Measurements from ENCODE around the gene CCR9. TPM values are rescaled to one million over a fixed set of nuclear protein-coding genes. Genes with fewer than 3 reads are reported as not detected.

The CCR9 gene
- polyA plus RNA-seq, 3 donors, result not detected

- peak; percentile 28 to 44 (median 42) for DNase-seq
- Mint-ChIP-seq H3K27me3 (ENCODE audit: low read depth in 3 of 3) (peaks cover 5 to 13% (median 9%) of the 10 kb centered on the region in 3 donors), H3K4me3 (peak overlapping the region; percentile 86 to 94), H3K27ac (peak overlapping the region in 6 of 7 donors; percentile 74 to 89 (median 86)), H3K36me3 (peaks cover 4 to 5% of the 10 kb centered on the region in 2 donors), H3K9me3 (peaks cover 0 to 5% (median 5%) of the 10 kb centered on the region in 7 donors), H3K4me1 (peaks cover 25% of the 10 kb centered on the region)
- H3K36me3 ChIP-seq (replicated peaks in 1 of 2; ENCODE audit: control insufficient read depth in 1 of 2, insufficient read depth in 2 of 2, low read length in 2 of 2), result no peaks in the 10 kb centered on the region
- peak overlapping the region; percentile 89 for H3K4me2 ChIP-seq (replicated peaks; ENCODE audit: extremely low read depth, low read length, poor library complexity, severe bottlenecking)
- H3K9me3 ChIP-seq (replicated peaks in 1 of 2; ENCODE audit: control insufficient read depth in 1 of 2, insufficient read depth in 1 of 2, low read length in 2 of 2), result no peaks in the 10 kb centered on the region
- 0% methylated on average over 4 of the region's 15 CpGs for WGBS (ENCODE audit: insufficient coverage)
- H3K9ac ChIP-seq (ENCODE audit: insufficient read depth, low read length, poor library complexity, severe bottlenecking), result peak overlapping the region; percentile 62
- no peak for TF ChIP-seq CTCF (IDR thresholded peaks at IDR 0.05)
- peaks cover 18 to 19% of the 10 kb centered on the region in 2 donors for H3K4me1 ChIP-seq (ENCODE audit: control insufficient read depth in 1 of 2, insufficient read depth in 2 of 2, low read length in 2 of 2)
- H3K27me3 ChIP-seq (ENCODE audit: control insufficient read depth in 2 of 2, insufficient read depth in 2 of 2, low read length in 2 of 2), result peaks cover 0 to 9% of the 10 kb centered on the region in 2 donors
- H3K4me3 ChIP-seq (replicated peaks in 1 of 3; ENCODE audit: low read depth in 2 of 3, low read length in 3 of 3), result peak overlapping the region; percentile 66 to 81 (median 79)
- H2AFZ ChIP-seq (ENCODE audit: insufficient read depth, low read depth, low read length, poor library complexity, severe bottlenecking), result peak overlapping the region; percentile 92
- no peaks in the 10 kb centered on the region for H4K20me1 ChIP-seq (ENCODE audit: insufficient read depth, low read length)
- H3K79me2 ChIP-seq (ENCODE audit: insufficient read depth, low read length), result no peaks in the 10 kb centered on the region
- H3K27ac ChIP-seq (ENCODE audit: low read depth in 1 of 2, low read length in 2 of 2), result peak overlapping the region; percentile 15 to 64
- intact Hi-C loops (cut with micrococcal nuclease), result loop anchor here in 1 of 2 donors (1.0 kb wide), 1 partner anchor 8 kb away; no protein-coding TSS in a partner anchor
These were observed 45.0 kb upstream of the CCR9 start for GRCh38 chr3:45841420-45841756.

GRCh38 chr3:45841757-45842491 is 44.4 kb upstream of the CCR9 start, which contains the start of gene LZTFL1:
LZTFL1 (minus strand) TSS chr3:45842119; CDS start chr3:45841991, 128 bp downstream.
- Histone ChIP-seq H3K36me3 (replicated peaks in 1 of 2; ENCODE audit: control insufficient read depth in 1 of 2, insufficient read depth in 2 of 2, low read length in 2 of 2) (no peaks in the 10 kb centered on the region), H3K9me3 (replicated peaks in 1 of 2; ENCODE audit: control insufficient read depth in 1 of 2, insufficient read depth in 1 of 2, low read length in 2 of 2) (no peaks in the 10 kb centered on the region), H2AFZ (ENCODE audit: insufficient read depth, low read depth, low read length, poor library complexity, severe bottlenecking) (peak within 1 kb of the TSS; percentile 92), H4K20me1 (ENCODE audit: insufficient read depth, low read length) (no peaks in the 10 kb centered on the region), H3K9ac (ENCODE audit: insufficient read depth, low read length, poor library complexity, severe bottlenecking) (peak within 1 kb of the TSS; percentile 62), H3K4me1 (ENCODE audit: control insufficient read depth in 1 of 2, insufficient read depth in 2 of 2, low read length in 2 of 2) (peaks cover 18 to 19% of the 10 kb centered on the region in 2 donors), H3K27me3 (ENCODE audit: control insufficient read depth in 2 of 2, insufficient read depth in 2 of 2, low read length in 2 of 2) (peaks cover 2 to 9% of the 10 kb centered on the region in 2 donors), H3K4me3 (replicated peaks in 1 of 3; ENCODE audit: low read depth in 2 of 3, low read length in 3 of 3) (peak within 1 kb of the TSS; percentile 66 to 81 (median 79)), H3K27ac (ENCODE audit: low read depth in 1 of 2, low read length in 2 of 2) (peak within 1 kb of the TSS; percentile 15 to 64), H3K4me2 (replicated peaks; ENCODE audit: extremely low read depth, low read length, poor library complexity, severe bottlenecking) (peak within 1 kb of the TSS; percentile 89), H3K79me2 (ENCODE audit: insufficient read depth, low read length) (no peaks in the 10 kb centered on the region)
- peak; percentile 96 to 97 (median 97) for DNase-seq
- peak within 1 kb of the TSS in 6 of 7 donors; percentile 74 to 89 (median 86) for H3K27ac Mint-ChIP-seq
- peaks cover 0 to 4% of the 10 kb centered on the region in 2 donors for H3K36me3 Mint-ChIP-seq
- H3K4me3 Mint-ChIP-seq, result peak within 1 kb of the TSS; percentile 86 to 94
- H3K4me1 Mint-ChIP-seq, result peaks cover 25% of the 10 kb centered on the region
- peaks cover 5 to 17% (median 11%) of the 10 kb centered on the region in 3 donors for H3K27me3 Mint-ChIP-seq (ENCODE audit: low read depth in 3 of 3)
- no peak for TF ChIP-seq CTCF (IDR thresholded peaks at IDR 0.05)
- WGBS (ENCODE audit: insufficient coverage), result under 1% methylated on average over 47 of the region's 49 CpGs
- peaks cover 0 to 5% (median 5%) of the 10 kb centered on the region in 7 donors for H3K9me3 Mint-ChIP-seq
- intact Hi-C loops (cut with micrococcal nuclease), result loop anchor here in 1 of 2 donors (1.0 kb wide), 1 partner anchor 7 kb away; no protein-coding TSS in a partner anchor

Measured in CD14-positive monocyte (primary cell).